GM19240 (cell line): ENCODE measurements around the gene DPP8.

Source experiments
- DNase-seq: peaks from one replicate; pipeline ENCODE4 v3.0.0; 2011; ENCODE audit warnings: low spot score; ENCODE audit not compliant: insufficient read length

Gene DPP8

GRCh38 chr15:65426216-65426853 is 91.2 kb downstream of the DPP8 start:
- DNase-seq = no peak

- no peak for DNase-seq
Observed at GRCh38 chr15:65424683-65425082, 92.8 kb downstream of the DPP8 start.

GRCh38 chr15:65423976-65424679 is 93.4 kb downstream of the DPP8 start:
- DNase-seq = no peak

GRCh38 chr15:65423150-65423975 is 94.1 kb downstream of the DPP8 start:
- DNase-seq = no peak

- DNase-seq = no peak
Observed at GRCh38 chr15:65421360-65422215, 95.9 kb downstream of the DPP8 start.

- DNase-seq = no peak
Observed at GRCh38 chr15:65420975-65421359, 96.5 kb downstream of the DPP8 start.

- DNase-seq = no peak
Observed at GRCh38 chr15:65418596-65418995, 98.9 kb downstream of the DPP8 start.

- no peak for DNase-seq
Observed at GRCh38 chr15:65416845-65417416, 100.6 kb downstream of the DPP8 start.

- no peak for DNase-seq
Observed at GRCh38 chr15:65414841-65415621, 102.5 kb downstream of the DPP8 start.

- DNase-seq = no peak
Observed at GRCh38 chr15:65413760-65414144, 103.7 kb downstream of the DPP8 start.

GRCh38 chr15:65413051-65413759 is 104.3 kb downstream of the DPP8 start:
- no peak for DNase-seq

GRCh38 chr15:65412556-65412955 is 104.9 kb downstream of the DPP8 start:
- no peak for DNase-seq

GRCh38 chr15:65411465-65412071 is 105.9 kb downstream of the DPP8 start:
- no peak for DNase-seq

- no peak for DNase-seq
Observed at GRCh38 chr15:65410972-65411371, 106.5 kb downstream of the DPP8 start.

- no peak for DNase-seq
Observed at GRCh38 chr15:65410036-65410435, 107.5 kb downstream of the DPP8 start.

GRCh38 chr15:65409036-65409631 is 108.4 kb downstream of the DPP8 start:
- no peak for DNase-seq

GRCh38 chr15:65408324-65409035 is 109.0 kb downstream of the DPP8 start:
- no peak for DNase-seq

- DNase-seq = no peak
Observed at GRCh38 chr15:65406424-65407000, 111.0 kb downstream of the DPP8 start.
